ENCODE results near the gene CD63. TPM values are rescaled to one million over a fixed set of nuclear protein-coding genes. Genes with fewer than 3 reads are reported as not detected.

CD63 gene
- total and polyA plus RNA-seq, 12 donors, result 565 to 2,861 (median 793) TPM

- 52 to 60% methylated on average over 2 of the region's 2 CpGs for WGBS, 2 donors
- intact Hi-C loops (cut with DNase I), result no loop called here
- no peak for TF ChIP-seq CTCF (IDR thresholded peaks at IDR 0.05)
- peaks cover 7 to 99% (median 71%) of the 10 kb centered on the region in 9 donors for H3K36me3 ChIP-seq
- ATAC-seq (no peak), DNase-seq (no peak)
- H3K27ac ChIP-seq, result peak overlapping the region in 1 of 10 donors; percentile 7
- H3K9me3 ChIP-seq, result no peaks in the 10 kb centered on the region
- peaks cover 0 to 5% (median 0%) of the 10 kb centered on the region in 9 donors for H3K4me1 ChIP-seq
- H3K27me3 ChIP-seq, result no peaks in the 10 kb centered on the region
- H3K4me3 ChIP-seq, result no peak overlapping the region
Observed at GRCh38 chr12:55755246-55755645, 26.4 kb upstream of the CD63 start.

- peak overlapping the region in 3 of 10 donors; percentile 1 to 64 (median 49) for H3K27ac ChIP-seq
- H3K36me3 ChIP-seq, result peaks cover 0 to 40% (median 16%) of the 10 kb centered on the region in 9 donors
- H3K4me3 ChIP-seq, result no peak overlapping the region
- DNase-seq (no peak), ATAC-seq (no peak)
- H3K9me3 ChIP-seq, result no peaks in the 10 kb centered on the region
- peaks cover 0 to 10% (median 0%) of the 10 kb centered on the region in 7 donors for H3K27me3 ChIP-seq
- TF ChIP-seq CTCF (IDR thresholded peaks at IDR 0.05), result no peak
- peaks cover 0 to 54% (median 34%) of the 10 kb centered on the region in 9 donors for H3K4me1 ChIP-seq
- WGBS, 2 donors, result 92% methylated on average over 18 of the region's 18 CpGs
- intact Hi-C loops (cut with DNase I), result loop anchor here in 5 of 10 donors (5.0 to 10.0 kb wide), 5 partner anchors 46 to 366 kb away; partner anchors contain the start of genes DGKA (in 1 of the 5), ORMDL2 (in 1 of the 5), RPL41 (in 1 of the 5) and SARNP (in 1 of the 5)
Observed at GRCh38 chr12:55748230-55748993, 19.6 kb upstream of the CD63 start.

GRCh38 chr12:55746913-55747231 lies 18.1 kb upstream of the CD63 start:
- H3K9me3 ChIP-seq, result no peaks in the 10 kb centered on the region
- H3K4me3 ChIP-seq, result no peak overlapping the region
- peaks cover 0 to 59% (median 34%) of the 10 kb centered on the region in 9 donors for H3K4me1 ChIP-seq
- no peak for DNase-seq
- peaks cover 0 to 11% (median 0%) of the 10 kb centered on the region in 7 donors for H3K27me3 ChIP-seq
- no peak for TF ChIP-seq CTCF (IDR thresholded peaks at IDR 0.05)
- intact Hi-C loops (cut with DNase I), result loop anchor here in 5 of 10 donors (5.0 to 10.0 kb wide), 5 partner anchors 48 to 368 kb away; partner anchors contain the start of genes DGKA (in 1 of the 5), ORMDL2 (in 1 of the 5), RPL41 (in 1 of the 5) and SARNP (in 1 of the 5)
- H3K36me3 ChIP-seq, result peaks cover 0 to 25% (median 5%) of the 10 kb centered on the region in 9 donors
- no peak for ATAC-seq
- peak overlapping the region in 4 of 10 donors; percentile 64 to 72 (median 69) for H3K27ac ChIP-seq

GRCh38 chr12:55746174-55746912 lies 17.5 kb upstream of the CD63 start:
- Histone ChIP-seq H3K4me3 (peak overlapping the region in 2 of 10 donors; percentile 28 to 32), H3K36me3 (peaks cover 0 to 20% (median 3%) of the 10 kb centered on the region in 9 donors), H3K27ac (peak overlapping the region in 7 of 10 donors; percentile 52 to 79 (median 67)), H3K9me3 (no peaks in the 10 kb centered on the region), H3K4me1 (peaks cover 0 to 59% (median 34%) of the 10 kb centered on the region in 9 donors), H3K27me3 (peaks cover 0 to 11% (median 0%) of the 10 kb centered on the region in 7 donors)
- WGBS, 2 donors, result 40 to 51% methylated on average over 3 of the region's 3 CpGs
- DNase-seq (no peak), ATAC-seq (no peak)
- no peak for TF ChIP-seq CTCF (IDR thresholded peaks at IDR 0.05)
- intact Hi-C loops (cut with DNase I), result loop anchor here in 5 of 10 donors (5.0 to 10.0 kb wide), 5 partner anchors 48 to 368 kb away; partner anchors contain the start of genes DGKA (in 1 of the 5), ORMDL2 (in 1 of the 5), RPL41 (in 1 of the 5) and SARNP (in 1 of the 5)
